ENCODE measurements around the gene CAMK2D. TPM values are rescaled to one million over a fixed set of nuclear protein-coding genes. Genes with fewer than 3 reads are reported as not detected.

The CAMK2D gene
- total and polyA plus RNA-seq, 2 experiments from 2014 or later: 4.9 to 14.6 TPM

- TF ChIP-seq REST (IDR thresholded peaks at IDR 0.05; ENCODE audit: unreplicated experiment) (no peak), EZH2phosphoT487 (IDR thresholded peaks at IDR 0.05; ENCODE audit: unreplicated experiment) (no peak), JUNB (IDR thresholded peaks at IDR 0.05; ENCODE audit: unreplicated experiment) (no peak)
Observed at GRCh38 chr4:113574636-113575103, 186.9 kb downstream of the CAMK2D start (continued).

GRCh38 chr4:113572620-113573019 lies 188.9 kb downstream of the CAMK2D start:
- no peaks in the 10 kb centered on the region for H3K9me3 Mint-ChIP-seq
- no peak for DNase-seq (ENCODE audit: low spot score)
- Histone ChIP-seq H3K4me2 (no peak overlapping the region), H4K20me1 (replicated peaks; ENCODE audit: insufficient read depth) (no peaks in the 10 kb centered on the region), H3K36me3 (ENCODE audit: insufficient read depth) (no peaks in the 10 kb centered on the region), H3K27me3 (ENCODE audit: insufficient read depth) (no peaks in the 10 kb centered on the region), H3F3A (replicated peaks; ENCODE audit: low read depth) (no peaks in the 10 kb centered on the region), H3K27ac (ENCODE audit: low read depth) (no peak overlapping the region), H2AFZ (no peak overlapping the region), H3K4me3 (no peak overlapping the region), H3K4me1 (ENCODE audit: insufficient read depth) (peaks cover 7% of the 10 kb centered on the region; the same call in 1 of the 2 replicates), H3K79me2 (replicated peaks; ENCODE audit: insufficient read depth) (no peaks in the 10 kb centered on the region), H3K9me2 (ENCODE audit: insufficient read depth) (no peaks in the 10 kb centered on the region)
- no peaks in the 10 kb centered on the region for H3K36me3 Mint-ChIP-seq (ENCODE audit: low read depth)
- no peak overlapping the region for H3K4me3 Mint-ChIP-seq
- peaks cover 16% of the 10 kb centered on the region for H3K4me1 Mint-ChIP-seq
- H3K27ac Mint-ChIP-seq: no peak overlapping the region
- no peaks in the 10 kb centered on the region for H3K27me3 Mint-ChIP-seq (ENCODE audit: insufficient read depth, low read depth, poor library complexity)
- ATAC-seq: no peak
- TF ChIP-seq JUNB (IDR thresholded peaks at IDR 0.05; ENCODE audit: unreplicated experiment) (no peak), ETS1 (IDR thresholded peaks at IDR 0.05) (no peak), REST (IDR thresholded peaks at IDR 0.05; ENCODE audit: unreplicated experiment) (no peak), CTCF (conservative IDR thresholded peaks at IDR 0.05; ENCODE audit: low read depth in 2 of 2) (no peak), ZNF462 (CRISPR knock-in tag; IDR thresholded peaks at IDR 0.05) (no peak), NANOG (IDR thresholded peaks at IDR 0.05; ENCODE audit: borderline replicate concordance) (no peak), STAT1 (IDR thresholded peaks at IDR 0.05; ENCODE audit: unreplicated experiment) (no peak)
